Heart right ventricle (tissue), 16 donors: Measurements from ENCODE around the gene TAF1. TPM values are rescaled to one million over a fixed set of nuclear protein-coding genes. Genes with fewer than 3 reads are reported as not detected.

Experiments used
- ATAC-seq, 8 donors: fragments of 200-7000 bp; cut with Tn5 transposase; one replicate each; pipeline ENCODE4 v1.9.1; 2020; ENCODE audit warnings: mild to moderate bottlenecking in 8 of 8, moderate library complexity in 8 of 8, moderate number of reproducible peaks in 1 of 8
- DNase-seq, 2 donors: peaks; one replicate each; pipeline ENCODE4 v3.0.0-alpha.2; 2020
- H3K27ac ChIP-seq, 10 donors: fragments of 200-600 bp; sonication (generic) in 2 of 10; one replicate each; pipeline versions ENCODE4 v1.5.0 to v1.8.0; 2020 to 2022; ENCODE audit warnings: mild to moderate bottlenecking in 3 of 10
- H3K27me3 ChIP-seq, 7 donors: fragments of 200-600 bp; one replicate each; pipeline ENCODE4 v1.8.0; 2021 to 2022; ENCODE audit warnings: mild to moderate bottlenecking in 2 of 7
- H3K36me3 ChIP-seq, 9 donors: fragments of 200-600 bp; sonication (generic) in 1 of 9; one replicate each; pipeline versions ENCODE4 v1.5.0 to v1.8.0; 2020 to 2022; ENCODE audit warnings: mild to moderate bottlenecking in 2 of 9
- H3K4me1 ChIP-seq, 9 donors: fragments of 200-600 bp; sonication (generic) in 1 of 9; one replicate each; pipeline versions ENCODE4 v1.5.0 to v1.8.0; 2020 to 2022; ENCODE audit warnings: mild to moderate bottlenecking in 4 of 9
- H3K4me3 ChIP-seq, 10 donors: fragments of 200-600 bp; sonication (generic) in 2 of 10; one replicate each; pipeline versions ENCODE4 v1.5.0 to v1.8.0; 2020 to 2022; ENCODE audit warnings: mild to moderate bottlenecking in 7 of 10, moderate library complexity in 2 of 10
- H3K9me3 ChIP-seq, 11 donors: fragments of 200-600 bp in 10 of 11; sonication (generic) in 2 of 11; one replicate each; pipeline versions ENCODE4 v1.5.0 to v1.8.0; 2013 to 2022; ENCODE audit warnings: mild to moderate bottlenecking in 2 of 11, control low read depth in 1 of 11, moderate library complexity in 1 of 11
- WGBS, 2 donors: extraction: QIAGEN DNeasy Blood & Tissue Kit; methylation state at CpG; one replicate each; pipeline ENCODE4 v1.1.7; 2013; ENCODE audit warnings: inconsistent platforms in 1 of 2; 5-methylcytosine and 5-hydroxymethylcytosine counted together
- intact Hi-C, 10 donors: fragments of 100-400 bp; cut with DNase I; formaldehyde crosslinking; loops; one replicate each; pipeline versions ENCODE4 v1.11.1 to v1.14.2; 2022
- polyA plus RNA-seq, 2 donors: library from polyadenylated mRNA; stranded (reverse); fragments of 200-250 nt; gene quantifications; one replicate each; pipeline ENCODE4 v1.2.3, GENCODE V29; 2013
- total RNA-seq, 10 donors: library from RNA; stranded (reverse); fragmentation: NEBNext Ultra II Directional in 3 of 10; extraction: Animal tissue kit (Norgen Biotek cat#: 25700) in 3 of 10; gene quantifications; one replicate each; pipeline versions ENCODE4 v1.2.1 to v1.2.4, GENCODE V29; 2021 to 2023
- TF ChIP-seq, protein P1 (sequence below), 9 donors: fragments of 200-600 bp; sonication (generic) in 2 of 9; IDR thresholded peaks; one replicate each; pipeline versions ENCODE4 v1.5.0 to v1.8.0; 2021 to 2022; ENCODE audit warnings: antibody characterized with exemption in 9 of 9, mild to moderate bottlenecking in 5 of 9, moderate library complexity in 1 of 9
- donor health status: Arrhythmogenic right ventricular cardiomyopathy.
- donor health status: ischemic (EF 13 %, LVEDD 7.1; RV severe dilation, severe dysfunction).
- donor health status: healthy with polysubstance abuse.
- donor health status: DM: no; HTN: yes; CAD: no.
- donor health status: DM: no; HTN: no; CAD: no.
- donor health status: ischemic (EF 25% LVEDD 6.9; RV normal size, moderate dysfunction).
- donor health status: ischemic (EF 25% LVEDD 5.7; RV mildly dilated, moderate dysfunction).
- donor health status: healthy.
- donor health status: DM: yes; HTN: yes; CAD: no.
- donor health status: Ischemic cardiomyopathy.
- donor health status: ischemic (EF 35%, LVEDD 5.7; RV mildly dilated, moderate dysfunction).
- donor health status: nonischemic (EF 11% LVEDD 7.7; RV severe dilation, severe dysfunction).
- donor health status: DM: yes; HTN: yes; CAD: no.
- donor health status: PGD.
- donor health status: ischemic (EF 29% LVEDD 5.4; RV normal size, mild dysfunction).
- donor health status: nonischemic (EF 23%, LVEDD 6.1; RV moderate dilation, normal function).

Gene TAF1
- total and polyA plus RNA-seq, 12 donors = 6.0 to 27.1 (median 21.4) TPM

DNA sequence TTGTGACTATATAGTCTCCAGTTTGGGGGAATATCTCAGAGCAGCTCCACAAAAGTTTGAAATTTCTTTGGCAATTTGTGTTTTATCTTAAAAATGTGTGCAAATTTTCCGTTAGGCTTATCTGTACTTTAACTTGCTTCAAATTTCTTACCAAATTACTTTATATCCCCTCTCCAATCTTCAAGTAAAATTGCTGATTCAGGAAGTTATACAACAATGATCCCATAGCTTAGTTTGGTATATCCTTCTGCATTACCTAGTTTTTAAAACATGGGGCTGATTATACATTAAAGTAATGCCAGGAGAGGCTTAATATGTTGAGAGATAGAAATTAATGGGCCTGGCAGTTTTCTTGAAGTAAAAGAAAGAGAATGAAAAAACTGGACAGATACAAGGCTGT is 66.6 kb downstream of the TAF1 start:
- DNase-seq (no peak), ATAC-seq (no peak)
- TF ChIP-seq, protein P1, sequence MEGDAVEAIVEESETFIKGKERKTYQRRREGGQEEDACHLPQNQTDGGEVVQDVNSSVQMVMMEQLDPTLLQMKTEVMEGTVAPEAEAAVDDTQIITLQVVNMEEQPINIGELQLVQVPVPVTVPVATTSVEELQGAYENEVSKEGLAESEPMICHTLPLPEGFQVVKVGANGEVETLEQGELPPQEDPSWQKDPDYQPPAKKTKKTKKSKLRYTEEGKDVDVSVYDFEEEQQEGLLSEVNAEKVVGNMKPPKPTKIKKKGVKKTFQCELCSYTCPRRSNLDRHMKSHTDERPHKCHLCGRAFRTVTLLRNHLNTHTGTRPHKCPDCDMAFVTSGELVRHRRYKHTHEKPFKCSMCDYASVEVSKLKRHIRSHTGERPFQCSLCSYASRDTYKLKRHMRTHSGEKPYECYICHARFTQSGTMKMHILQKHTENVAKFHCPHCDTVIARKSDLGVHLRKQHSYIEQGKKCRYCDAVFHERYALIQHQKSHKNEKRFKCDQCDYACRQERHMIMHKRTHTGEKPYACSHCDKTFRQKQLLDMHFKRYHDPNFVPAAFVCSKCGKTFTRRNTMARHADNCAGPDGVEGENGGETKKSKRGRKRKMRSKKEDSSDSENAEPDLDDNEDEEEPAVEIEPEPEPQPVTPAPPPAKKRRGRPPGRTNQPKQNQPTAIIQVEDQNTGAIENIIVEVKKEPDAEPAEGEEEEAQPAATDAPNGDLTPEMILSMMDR (IDR thresholded peaks at IDR 0.05) = no peak
- H3K4me3 ChIP-seq = no peak overlapping the region
- no peaks in the 10 kb centered on the region for H3K4me1 ChIP-seq
- 87 to 88% methylated on average over 1 of the region's 1 CpG for WGBS, 2 donors
- H3K9me3 ChIP-seq = no peaks in the 10 kb centered on the region
- intact Hi-C loops = no loop called here
- no peaks in the 10 kb centered on the region for H3K27me3 ChIP-seq
- peaks cover 0 to 57% (median 0%) of the 10 kb centered on the region in 9 donors for H3K36me3 ChIP-seq
- no peak overlapping the region for H3K27ac ChIP-seq

DNA sequence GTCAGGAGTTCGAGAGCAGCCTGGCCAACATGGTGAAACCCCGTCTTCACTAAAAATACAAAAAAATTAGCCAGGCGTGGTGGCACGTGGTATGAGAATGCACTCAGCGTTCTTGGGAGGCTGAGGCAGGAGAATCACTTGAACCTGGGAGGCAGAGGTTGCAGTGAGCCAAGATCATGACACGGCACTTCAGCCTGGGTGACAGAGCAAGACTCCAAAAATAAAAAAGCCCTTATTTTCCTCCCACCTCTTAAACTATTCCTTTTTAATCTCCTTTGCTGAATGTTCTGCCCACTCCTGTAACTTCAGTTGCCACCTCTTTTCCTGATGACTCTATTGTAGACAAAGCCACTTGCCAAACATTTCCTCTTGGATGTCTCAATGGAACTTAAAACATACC is 72.6 kb downstream of the TAF1 start:
- TF ChIP-seq, protein P1 (IDR thresholded peaks at IDR 0.05) = no peak
- Histone ChIP-seq H3K27ac (no peak overlapping the region), H3K36me3 (peaks cover 0 to 60% (median 0%) of the 10 kb centered on the region in 9 donors), H3K4me1 (no peaks in the 10 kb centered on the region), H3K27me3 (no peaks in the 10 kb centered on the region), H3K9me3 (peaks cover 0 to 4% (median 0%) of the 10 kb centered on the region in 11 donors), H3K4me3 (no peak overlapping the region)
- 92 to 93% methylated on average over 5 to 6 of the region's 6 CpGs for WGBS, 2 donors
- DNase-seq (no peak), ATAC-seq (no peak)
- intact Hi-C loops = no loop called here

DNA sequence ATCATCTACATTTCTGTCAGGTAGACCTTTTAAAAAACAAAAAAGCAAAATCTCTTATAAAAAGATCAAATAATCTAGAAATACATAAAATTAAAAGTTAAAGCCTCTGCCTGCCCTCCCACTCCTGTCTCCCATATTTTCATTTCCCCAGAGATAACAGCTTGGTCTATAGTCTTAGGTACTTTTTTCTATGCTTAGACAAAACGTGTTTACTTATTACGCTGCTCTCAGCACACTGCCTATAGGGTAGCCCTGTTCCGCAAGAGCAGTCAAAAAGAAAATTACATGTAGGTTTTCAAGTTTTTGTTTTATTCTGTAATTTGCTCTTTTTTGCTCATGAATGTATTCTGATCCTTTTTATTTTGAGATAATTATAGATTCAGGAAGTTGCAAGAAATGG is 73.3 kb downstream of the TAF1 start:
- TF ChIP-seq, protein P1 (IDR thresholded peaks at IDR 0.05) = no peak
- no peaks in the 10 kb centered on the region for H3K27me3 ChIP-seq
- peaks cover 0 to 56% (median 0%) of the 10 kb centered on the region in 9 donors for H3K36me3 ChIP-seq
- intact Hi-C loops = no loop called here
- H3K4me1 ChIP-seq = no peaks in the 10 kb centered on the region
- H3K4me3 ChIP-seq = no peak overlapping the region
- 87 to 88% methylated on average over 3 of the region's 3 CpGs for WGBS, 2 donors
- ATAC-seq = no peak
- H3K27ac ChIP-seq = no peak overlapping the region
- H3K9me3 ChIP-seq = peaks cover 0 to 4% (median 0%) of the 10 kb centered on the region in 11 donors
- no peak for DNase-seq

DNA sequence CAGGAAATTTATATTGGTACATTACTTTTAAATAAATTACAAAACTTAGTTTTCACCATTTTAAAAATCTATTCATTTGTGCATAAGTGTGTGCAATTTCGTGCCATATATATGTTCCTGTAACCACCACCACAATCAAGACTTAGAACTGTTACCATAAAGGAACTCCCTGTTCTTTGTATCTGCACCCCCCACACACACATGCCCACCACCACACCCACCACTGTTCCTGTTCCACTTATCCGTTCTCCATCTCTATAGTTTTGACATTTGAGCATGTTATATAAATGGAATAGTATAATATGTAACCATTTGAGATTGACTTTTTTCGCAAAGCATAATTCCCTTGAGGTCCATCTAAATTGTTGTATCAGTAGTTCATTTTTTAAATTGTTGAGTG is 73.7 kb downstream of the TAF1 start:
- 88 to 91% methylated on average over 3 of the region's 3 CpGs for WGBS, 2 donors
- TF ChIP-seq, protein P1 (IDR thresholded peaks at IDR 0.05) = no peak
- no peak for DNase-seq
- ATAC-seq = no peak
- Histone ChIP-seq H3K4me1 (no peaks in the 10 kb centered on the region), H3K27ac (no peak overlapping the region), H3K4me3 (no peak overlapping the region), H3K27me3 (no peaks in the 10 kb centered on the region), H3K36me3 (peaks cover 0 to 58% (median 0%) of the 10 kb centered on the region in 9 donors), H3K9me3 (peaks cover 0 to 4% (median 0%) of the 10 kb centered on the region in 11 donors)
- intact Hi-C loops = loop anchor here in 2 of 10 donors (10.0 kb wide), 2 partner anchors 55 to 355 kb away; no protein-coding TSS in a partner anchor
